T-helper 2 cell treated with Interferon-gamma antibody and Interleukin-4, amounts not matched to agents 5 μg/mL and 100 μg/mL, for 36 hours (primary cell): Measurements from ENCODE around the gene PVALB.

Experiments used
- DNase-seq: peaks from one replicate; pipeline ENCODE4 v3.0.0; 2021; ENCODE audit warnings: low spot score
- H3K27ac Mint-ChIP-seq: one replicate; pipeline ENCODE4 v1.8.0; 2021; ENCODE audit warnings: mild to moderate bottlenecking, mixed read lengths
- H3K27me3 Mint-ChIP-seq: one replicate; pipeline ENCODE4 v1.8.0; 2021; ENCODE audit warnings: low read depth, mixed read lengths
- H3K36me3 Mint-ChIP-seq: one replicate; pipeline ENCODE4 v1.8.0; 2021; ENCODE audit warnings: low read depth, mixed read lengths
- H3K4me1 Mint-ChIP-seq: one replicate; pipeline ENCODE4 v1.8.0; 2021; ENCODE audit warnings: low read depth, mixed read lengths
- H3K4me3 Mint-ChIP-seq: one replicate; pipeline ENCODE4 v1.8.0; 2022; ENCODE audit warnings: mild to moderate bottlenecking, moderate library complexity, mixed read lengths
- H3K9me3 Mint-ChIP-seq: one replicate; pipeline ENCODE4 v1.8.0; 2021; ENCODE audit warnings: mixed read lengths

Gene PVALB

DNA sequence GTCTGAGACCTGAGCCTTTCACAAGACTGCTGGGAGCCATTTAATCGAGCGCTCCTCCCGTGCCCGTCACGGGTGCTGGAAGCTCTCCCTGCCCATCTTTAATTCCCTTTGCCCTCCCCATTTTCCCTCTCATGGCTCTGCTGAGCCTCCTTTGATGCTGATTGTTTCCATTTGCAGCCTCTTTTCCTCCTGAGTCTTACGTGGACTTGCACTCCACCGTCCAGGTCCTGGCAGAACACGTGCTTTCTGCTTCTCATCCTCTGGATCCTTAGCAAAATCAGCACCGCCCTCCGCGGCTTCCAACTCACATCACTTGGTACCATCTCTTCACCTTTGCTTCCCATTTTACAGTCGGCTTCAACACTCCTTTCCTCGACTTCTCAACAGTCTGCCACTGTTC is 48.2 kb downstream of the PVALB start:
- peaks cover 1% of the 10 kb centered on the region for H3K4me1 Mint-ChIP-seq
- H3K27ac Mint-ChIP-seq, result no peak overlapping the region
- H3K4me3 Mint-ChIP-seq, result no peak overlapping the region
- no peaks in the 10 kb centered on the region for H3K9me3 Mint-ChIP-seq
- no peak for DNase-seq
- no peaks in the 10 kb centered on the region for H3K27me3 Mint-ChIP-seq
- H3K36me3 Mint-ChIP-seq, result no peaks in the 10 kb centered on the region

DNA sequence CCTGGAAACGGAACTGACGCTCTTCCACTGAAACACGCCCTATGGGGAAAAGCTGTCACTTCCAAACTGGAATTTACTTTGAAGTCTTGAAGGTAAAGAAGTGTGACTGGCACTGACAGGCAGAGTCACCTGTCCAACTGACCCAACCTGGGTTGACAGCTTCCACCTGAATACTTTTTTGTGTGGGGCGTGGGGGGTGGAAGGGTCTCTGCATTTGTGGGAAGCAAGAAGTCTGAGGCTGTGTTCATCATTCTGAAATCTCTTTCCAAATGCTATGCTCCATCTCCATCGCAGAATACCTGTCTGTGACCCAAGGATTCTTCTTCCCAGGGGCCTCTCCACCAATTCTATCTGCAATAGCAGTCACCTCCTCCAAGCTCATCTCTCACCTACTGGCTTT is 48.7 kb downstream of the PVALB start:
- peaks cover 1% of the 10 kb centered on the region for H3K4me1 Mint-ChIP-seq
- DNase-seq, result no peak
- H3K27me3 Mint-ChIP-seq, result no peaks in the 10 kb centered on the region
- no peak overlapping the region for H3K27ac Mint-ChIP-seq
- no peaks in the 10 kb centered on the region for H3K9me3 Mint-ChIP-seq
- no peak overlapping the region for H3K4me3 Mint-ChIP-seq
- no peaks in the 10 kb centered on the region for H3K36me3 Mint-ChIP-seq

DNA sequence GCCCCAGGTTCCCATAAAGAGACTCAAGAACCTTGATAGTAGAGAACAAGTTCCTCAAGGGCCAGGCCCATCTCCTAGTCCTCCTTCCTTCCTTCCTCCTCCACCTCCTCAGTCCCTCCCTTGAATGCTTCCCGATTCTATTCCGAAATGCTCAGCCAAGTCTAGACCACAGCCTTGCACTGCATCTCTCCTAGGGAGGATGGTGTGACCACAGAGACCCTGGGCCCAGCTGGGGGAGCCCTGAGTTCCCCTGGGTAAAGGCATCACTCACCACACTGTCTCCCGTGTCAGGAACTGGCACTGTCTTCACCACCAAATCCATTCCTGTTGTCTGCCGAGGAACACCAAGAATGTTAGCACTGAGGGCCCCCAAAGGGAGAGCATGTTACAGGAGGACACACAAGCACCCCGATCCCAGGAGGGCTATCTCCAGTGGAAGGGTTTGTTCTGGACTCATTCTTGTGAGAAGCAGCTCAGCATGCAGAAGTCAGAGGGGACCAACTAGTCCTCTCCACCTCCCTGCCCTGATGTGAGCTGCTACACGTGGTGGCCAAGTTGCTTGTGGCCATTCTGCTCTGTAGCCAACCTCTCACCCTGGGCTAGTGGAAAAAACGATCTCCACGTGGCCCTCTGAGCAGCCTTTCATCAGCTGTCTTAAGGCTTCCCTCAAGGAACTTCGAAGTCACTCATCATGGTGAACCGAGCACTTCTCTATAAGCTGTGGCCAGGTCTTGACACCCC is 49.6 kb downstream of the PVALB start:
- no peak for DNase-seq
- Mint-ChIP-seq H3K27me3 (no peaks in the 10 kb centered on the region), H3K27ac (no peak overlapping the region), H3K36me3 (no peaks in the 10 kb centered on the region), H3K9me3 (no peaks in the 10 kb centered on the region), H3K4me1 (peaks cover 1% of the 10 kb centered on the region), H3K4me3 (no peak overlapping the region)

DNA sequence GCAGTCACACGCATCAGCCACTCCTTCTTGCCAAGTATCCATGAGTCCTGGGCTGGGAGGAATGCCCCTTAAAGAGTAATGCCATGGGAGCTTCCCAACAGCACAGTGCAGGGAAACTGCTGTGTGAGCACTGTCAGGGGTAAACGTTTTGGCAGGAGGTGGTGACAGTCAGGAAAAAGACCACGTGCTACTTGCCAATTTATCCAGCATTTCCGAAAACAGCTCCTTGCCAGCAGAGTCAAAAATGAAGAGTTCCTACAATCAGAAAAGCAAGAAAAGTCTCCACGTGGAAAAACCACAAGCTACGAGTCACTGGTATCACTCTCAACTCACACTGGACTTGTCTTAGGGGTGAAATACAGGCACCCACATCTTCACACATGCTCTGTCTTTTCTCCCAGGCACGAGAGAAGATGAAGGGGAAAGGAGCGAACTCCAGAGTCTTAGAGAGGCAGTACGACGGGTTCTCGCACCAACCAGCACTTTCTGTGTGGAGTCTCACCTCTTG is 50.8 kb downstream of the PVALB start:
- H3K9me3 Mint-ChIP-seq, result no peaks in the 10 kb centered on the region
- H3K4me3 Mint-ChIP-seq, result no peak overlapping the region
- H3K27ac Mint-ChIP-seq, result no peak overlapping the region
- H3K4me1 Mint-ChIP-seq, result no peaks in the 10 kb centered on the region
- H3K36me3 Mint-ChIP-seq, result no peaks in the 10 kb centered on the region
- DNase-seq, result no peak
- H3K27me3 Mint-ChIP-seq, result no peaks in the 10 kb centered on the region

DNA sequence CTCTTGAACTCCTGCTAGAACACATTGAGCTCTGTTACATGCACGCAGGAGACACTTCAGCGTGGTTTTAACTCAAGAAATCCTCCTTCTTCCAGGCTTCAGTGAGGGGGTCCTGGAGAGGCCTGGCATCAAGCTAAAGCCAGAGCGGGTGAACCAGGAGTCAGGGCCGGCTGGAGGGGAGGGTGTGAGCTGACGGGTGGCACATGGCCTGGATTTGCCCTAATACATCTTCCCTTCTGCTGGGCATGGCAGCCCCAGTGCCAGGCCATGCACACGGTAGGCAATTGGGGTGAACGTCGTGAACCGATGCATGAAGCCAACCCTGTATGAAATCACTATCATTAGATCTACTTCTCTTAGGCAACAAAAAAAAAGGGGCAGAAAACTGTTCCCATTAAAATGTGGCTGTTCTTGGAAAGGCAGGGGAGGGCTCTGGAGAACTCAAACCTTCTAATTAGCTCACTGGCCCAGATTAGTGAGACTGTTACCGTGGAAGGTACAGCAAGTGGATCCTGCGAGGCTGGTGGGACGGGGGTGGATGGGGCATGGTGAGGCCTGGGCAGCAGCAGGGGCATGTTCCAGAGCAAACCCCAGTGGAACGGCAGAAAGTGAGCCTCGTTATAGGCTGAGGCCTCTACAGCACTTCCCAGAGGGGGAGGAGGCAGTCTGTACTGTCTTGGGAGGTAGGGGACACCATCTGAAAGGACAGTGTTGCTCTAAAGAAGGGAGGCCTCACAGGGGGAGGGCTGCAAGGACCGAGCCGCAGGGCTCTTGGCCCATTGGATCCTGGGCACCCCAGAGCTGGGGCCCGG is 51.5 kb downstream of the PVALB start:
- no peaks in the 10 kb centered on the region for H3K36me3 Mint-ChIP-seq
- no peak overlapping the region for H3K4me3 Mint-ChIP-seq
- H3K9me3 Mint-ChIP-seq, result no peaks in the 10 kb centered on the region
- DNase-seq, result no peak
- peak overlapping the region; percentile 19 for H3K27ac Mint-ChIP-seq
- H3K4me1 Mint-ChIP-seq, result no peaks in the 10 kb centered on the region
- H3K27me3 Mint-ChIP-seq, result no peaks in the 10 kb centered on the region

DNA sequence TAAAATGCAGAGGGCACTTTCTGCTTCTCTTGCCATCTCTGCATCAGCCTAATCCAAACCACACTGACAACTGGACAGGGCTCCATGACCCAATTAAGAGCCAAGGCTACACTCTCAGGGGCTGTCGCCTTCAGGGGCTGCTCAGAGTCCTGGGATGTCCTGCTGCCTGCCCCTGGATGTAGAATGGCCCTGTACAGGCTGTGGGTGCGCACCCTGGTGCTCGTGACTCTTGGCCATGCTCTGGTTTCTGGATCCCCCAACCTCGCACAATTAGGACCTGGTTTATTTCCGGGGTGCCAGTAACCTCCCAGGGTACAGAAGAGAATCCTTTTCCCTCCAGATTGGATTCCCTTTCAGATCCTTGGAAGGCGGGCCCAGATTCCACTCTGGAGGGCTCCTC is 52.2 kb downstream of the PVALB start:
- Mint-ChIP-seq H3K27ac (no peak overlapping the region), H3K4me3 (no peak overlapping the region), H3K9me3 (no peaks in the 10 kb centered on the region)

DNA sequence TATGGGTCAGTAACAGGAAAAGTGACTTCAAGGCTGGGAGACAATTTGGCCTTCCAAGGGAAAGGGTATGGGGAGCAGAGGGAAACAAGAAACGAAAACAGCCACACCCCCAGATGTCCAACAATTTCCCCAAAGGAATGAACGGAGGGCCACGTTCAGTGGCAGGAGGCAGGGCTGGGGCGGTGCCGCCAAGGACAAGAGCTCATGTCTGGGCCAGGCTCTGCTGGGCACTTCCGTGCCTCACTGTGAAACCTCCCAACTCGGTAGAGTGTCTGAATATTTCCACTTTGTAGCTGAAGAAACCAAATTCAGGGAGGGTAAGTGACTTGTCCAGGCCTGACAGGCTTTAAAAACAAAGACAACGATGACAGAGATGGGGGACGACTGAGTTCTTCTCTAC is 52.8 kb downstream of the PVALB start:
- no peak overlapping the region for H3K27ac Mint-ChIP-seq
- H3K4me3 Mint-ChIP-seq, result no peak overlapping the region
- H3K9me3 Mint-ChIP-seq, result no peaks in the 10 kb centered on the region
- H3K27me3 Mint-ChIP-seq, result no peaks in the 10 kb centered on the region
- H3K4me1 Mint-ChIP-seq, result no peaks in the 10 kb centered on the region
- no peaks in the 10 kb centered on the region for H3K36me3 Mint-ChIP-seq
- no peak for DNase-seq

More for the DNA sequence above, 52.2 kb downstream of the PVALB start:
- no peaks in the 10 kb centered on the region for H3K36me3 Mint-ChIP-seq
- H3K4me1 Mint-ChIP-seq, result no peaks in the 10 kb centered on the region
- no peaks in the 10 kb centered on the region for H3K27me3 Mint-ChIP-seq
- DNase-seq, result no peak

DNA sequence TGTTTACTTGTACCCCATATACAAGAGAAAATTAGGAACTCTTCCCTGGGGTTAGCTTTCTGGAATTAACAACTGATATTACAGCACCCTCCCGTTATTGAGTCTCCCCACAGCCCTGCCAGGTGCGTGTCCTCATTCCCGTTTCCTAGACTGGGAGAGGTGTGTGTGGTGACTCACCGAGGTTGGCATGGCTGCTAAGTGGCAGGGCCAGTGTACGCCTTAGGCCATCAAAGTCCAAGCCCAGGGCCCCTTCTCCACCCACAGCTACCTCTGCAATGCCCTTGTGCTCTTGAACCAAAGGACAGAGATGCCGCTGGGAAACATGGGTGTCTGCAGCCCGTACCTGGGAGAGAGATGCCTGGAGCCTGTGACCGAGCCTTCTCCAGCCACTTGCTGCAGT is 53.3 kb downstream of the PVALB start:
- Mint-ChIP-seq H3K4me1 (no peaks in the 10 kb centered on the region), H3K36me3 (no peaks in the 10 kb centered on the region), H3K4me3 (no peak overlapping the region), H3K9me3 (no peaks in the 10 kb centered on the region), H3K27ac (no peak overlapping the region), H3K27me3 (no peaks in the 10 kb centered on the region)
- no peak for DNase-seq

DNA sequence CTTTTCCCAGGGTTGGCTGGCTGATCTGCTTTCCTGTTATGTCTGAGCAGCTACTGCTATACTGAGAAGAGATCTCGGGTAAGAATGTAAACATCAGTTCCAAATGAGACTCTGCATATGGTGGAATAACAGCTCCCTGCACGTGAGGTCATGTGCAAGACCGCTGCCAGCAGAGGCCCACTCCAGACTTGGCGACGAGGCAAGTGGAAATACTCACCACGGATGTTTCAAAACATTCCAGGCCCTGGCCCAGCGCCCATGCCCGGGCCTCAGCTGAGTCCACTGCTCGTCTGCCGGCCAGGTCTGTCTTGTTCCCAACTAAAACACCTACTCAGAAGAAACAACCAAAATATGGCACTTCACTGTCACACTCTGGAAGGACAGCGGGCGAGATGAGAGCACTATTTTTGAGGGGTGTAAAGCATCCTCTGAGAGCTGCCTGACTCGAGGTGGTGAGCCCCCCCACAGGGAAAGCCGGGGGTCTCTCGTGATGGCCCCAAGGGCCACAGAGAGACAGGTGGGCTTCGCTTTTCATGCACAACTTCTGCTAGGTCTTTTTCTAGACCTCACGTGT is 54.1 kb downstream of the PVALB start:
- H3K9me3 Mint-ChIP-seq, result no peaks in the 10 kb centered on the region
- no peak overlapping the region for H3K27ac Mint-ChIP-seq
- no peaks in the 10 kb centered on the region for H3K4me1 Mint-ChIP-seq
- no peak for DNase-seq
- H3K4me3 Mint-ChIP-seq, result no peak overlapping the region
- H3K36me3 Mint-ChIP-seq, result no peaks in the 10 kb centered on the region
- no peaks in the 10 kb centered on the region for H3K27me3 Mint-ChIP-seq

DNA sequence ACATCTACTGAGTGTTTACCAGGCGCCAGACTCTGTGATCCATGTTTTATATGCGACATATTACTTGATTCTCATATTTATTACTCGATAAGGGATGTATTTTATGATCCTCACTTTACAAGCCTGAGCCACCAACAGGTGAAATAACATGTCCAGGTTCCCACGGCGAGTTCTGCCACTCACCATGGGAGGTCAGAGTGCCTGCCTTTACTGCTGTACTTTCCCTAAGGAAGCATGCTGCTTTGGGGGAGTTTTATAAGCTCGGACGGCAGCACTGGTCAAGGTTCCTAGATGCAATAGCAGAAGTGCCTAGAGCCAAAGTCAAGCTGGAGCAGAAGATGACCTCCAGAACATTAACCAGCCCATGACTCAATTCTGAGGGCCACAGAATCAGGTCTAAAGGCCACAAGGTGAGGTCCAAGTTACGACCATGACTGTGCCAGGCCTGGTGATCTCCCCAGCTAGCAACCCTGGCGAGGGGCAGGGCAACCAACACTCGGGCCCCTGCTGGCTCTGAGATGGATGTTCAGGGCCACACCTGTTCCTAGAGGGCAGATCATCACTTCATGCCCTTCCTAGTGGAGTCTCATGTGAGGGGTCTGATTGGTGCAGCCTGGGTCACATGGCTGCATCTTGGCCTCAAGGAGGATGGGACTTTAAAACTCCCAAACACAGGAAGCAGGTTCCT is 55.1 kb downstream of the PVALB start:
- Mint-ChIP-seq H3K27me3 (no peaks in the 10 kb centered on the region), H3K36me3 (no peaks in the 10 kb centered on the region), H3K27ac (no peak overlapping the region), H3K4me3 (no peak overlapping the region), H3K4me1 (no peaks in the 10 kb centered on the region), H3K9me3 (no peaks in the 10 kb centered on the region)
- no peak for DNase-seq

DNA sequence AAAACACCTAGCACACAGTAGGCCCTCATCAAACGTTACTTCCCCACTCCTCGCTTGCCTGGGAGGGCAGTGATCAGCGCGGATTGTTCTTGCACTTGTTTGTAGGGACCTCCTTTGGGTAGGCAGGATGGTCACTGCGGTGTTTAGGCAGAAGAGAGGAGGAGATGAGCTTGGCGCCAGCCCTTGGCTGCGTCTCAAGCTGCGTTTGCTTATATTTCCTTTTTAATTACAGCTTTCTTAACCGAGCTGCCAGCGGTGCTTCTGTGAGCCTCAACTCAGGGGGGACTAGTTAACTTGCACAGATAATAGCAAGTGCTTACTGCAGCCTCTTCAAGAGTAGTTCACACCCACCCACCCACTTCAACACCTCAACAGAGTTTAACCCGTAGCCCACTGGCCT is 56.0 kb downstream of the PVALB start:
- no peaks in the 10 kb centered on the region for H3K4me1 Mint-ChIP-seq
- no peak overlapping the region for H3K4me3 Mint-ChIP-seq
- no peaks in the 10 kb centered on the region for H3K27me3 Mint-ChIP-seq
- H3K36me3 Mint-ChIP-seq, result no peaks in the 10 kb centered on the region
- H3K9me3 Mint-ChIP-seq, result no peaks in the 10 kb centered on the region
- no peak overlapping the region for H3K27ac Mint-ChIP-seq
- no peak for DNase-seq

DNA sequence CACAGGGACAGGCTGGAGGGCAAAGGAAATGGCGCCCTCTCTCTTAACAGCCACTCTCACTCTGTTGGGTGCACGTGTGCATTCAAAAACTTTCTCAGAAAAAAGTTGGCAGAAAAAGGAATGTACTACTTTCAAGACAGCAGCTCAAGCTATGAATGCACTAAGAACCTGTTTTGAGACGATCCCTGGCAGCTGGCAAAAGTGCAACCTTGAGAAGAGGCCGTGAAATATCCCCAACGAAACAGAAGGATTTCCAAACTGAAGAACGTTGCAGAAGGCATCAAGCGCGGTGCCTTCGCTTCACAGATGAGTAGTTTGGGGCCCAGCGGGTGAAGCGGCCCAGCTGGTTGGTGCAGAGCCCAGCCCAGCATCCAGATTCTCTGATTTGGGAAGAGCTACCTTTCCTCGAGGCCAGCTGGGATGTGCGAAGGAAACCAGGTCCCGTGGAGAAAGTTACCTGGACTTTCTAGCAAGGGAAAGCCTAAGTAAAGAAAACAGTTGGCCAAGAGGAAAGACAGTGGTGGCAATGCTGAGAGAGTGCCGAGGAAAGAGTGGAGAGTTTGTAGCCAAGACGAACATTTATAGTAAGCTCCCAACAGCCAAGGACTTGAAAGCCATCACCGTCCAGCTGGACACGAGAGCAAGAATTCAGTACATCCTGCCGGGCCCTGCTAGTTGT is 57.2 kb downstream of the PVALB start:
- no peaks in the 10 kb centered on the region for H3K36me3 Mint-ChIP-seq
- H3K9me3 Mint-ChIP-seq, result no peaks in the 10 kb centered on the region
- no peaks in the 10 kb centered on the region for H3K4me1 Mint-ChIP-seq
- H3K27me3 Mint-ChIP-seq, result peaks cover under 1% of the 10 kb centered on the region
- H3K4me3 Mint-ChIP-seq, result no peak overlapping the region
- no peak for DNase-seq
- H3K27ac Mint-ChIP-seq, result no peak overlapping the region

DNA sequence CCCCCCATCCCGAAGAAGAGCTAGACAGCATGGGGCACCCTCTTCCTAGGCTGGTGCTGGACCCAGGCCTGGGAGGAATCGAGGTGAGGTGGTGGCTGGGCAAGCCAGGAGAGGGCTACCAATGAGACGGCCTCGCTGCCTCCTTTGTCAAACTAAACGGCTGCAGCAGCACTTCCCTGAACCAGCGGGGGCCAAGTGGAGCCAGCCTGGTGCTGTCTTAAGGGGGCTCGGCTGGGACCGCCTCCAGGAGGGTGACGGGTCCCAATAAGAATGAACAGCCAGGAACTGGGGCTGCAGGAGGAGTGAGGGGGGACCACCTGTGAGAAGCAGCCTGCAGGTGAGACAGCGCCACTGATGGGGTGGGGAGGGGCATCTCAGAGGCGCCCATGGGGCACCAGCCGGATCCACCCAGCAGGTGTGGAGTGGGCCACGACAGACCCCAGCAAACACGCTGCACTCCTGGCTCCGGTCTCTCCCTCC is 58.0 kb downstream of the PVALB start:
- no peaks in the 10 kb centered on the region for H3K9me3 Mint-ChIP-seq
- no peak overlapping the region for H3K27ac Mint-ChIP-seq
- no peak overlapping the region for H3K4me3 Mint-ChIP-seq
- DNase-seq, result no peak
- H3K36me3 Mint-ChIP-seq, result no peaks in the 10 kb centered on the region
- no peaks in the 10 kb centered on the region for H3K4me1 Mint-ChIP-seq
- peaks cover 4% of the 10 kb centered on the region for H3K27me3 Mint-ChIP-seq
